Spleen (tissue), 11 donors: Measurements from ENCODE around the gene PDGFA. TPM values are rescaled to one million over a fixed set of nuclear protein-coding genes. Genes with fewer than 3 reads are reported as not detected.

Source experiments
- DNase-seq: peaks from one replicate; pipeline ENCODE4 v3.0.0-alpha.2; 2020
- H3K27ac ChIP-seq, 8 donors: fragments of 200-600 bp; sonication (generic) in 7 of 8; 1 replicate in 4 of 8; 2 replicates in 4 of 8; pipeline versions ENCODE4 v1.5.0 to v1.8.0; 2016 to 2021; ENCODE audit warnings: inconsistent platforms in 4 of 8, mild to moderate bottlenecking in 4 of 8, moderate library complexity in 1 of 8
- H3K27me3 ChIP-seq, 7 donors: fragments of 200-600 bp; sonication (generic) in 6 of 7; replicated peaks in 1 of 7; 1 replicate in 4 of 7; 2 replicates in 3 of 7; pipeline versions ENCODE4 v1.5.0 to v1.8.0; 2016 to 2021; ENCODE audit warnings: inconsistent platforms in 3 of 7, mild to moderate bottlenecking in 1 of 7
- H3K36me3 ChIP-seq, 6 donors: fragments of 200-600 bp; sonication (generic) in 5 of 6; 1 replicate in 4 of 6; 2 replicates in 2 of 6; pipeline versions ENCODE4 v1.5.0 to v1.8.0; 2016 to 2021; ENCODE audit warnings: inconsistent platforms in 2 of 6
- H3K4me1 ChIP-seq, 6 donors: fragments of 200-600 bp; sonication (generic) in 5 of 6; 1 replicate in 3 of 6; 2 replicates in 3 of 6; pipeline versions ENCODE4 v1.5.0 to v1.8.0; 2016 to 2021; ENCODE audit warnings: inconsistent platforms in 3 of 6
- H3K4me3 ChIP-seq, 8 donors: fragments of 200-600 bp; sonication (generic) in 7 of 8; 1 replicate in 4 of 8; 2 replicates in 4 of 8; pipeline versions ENCODE4 v1.5.0 to v1.8.0; 2016 to 2021; ENCODE audit warnings: inconsistent platforms in 4 of 8, mild to moderate bottlenecking in 4 of 8, moderate library complexity in 2 of 8
- H3K9me3 ChIP-seq, 8 donors: fragments of 200-600 bp; sonication (generic) in 7 of 8; 1 replicate in 4 of 8; 2 replicates in 4 of 8; pipeline versions ENCODE4 v1.5.0 to v1.8.0; 2016 to 2021; ENCODE audit warnings: inconsistent platforms in 4 of 8
- CTCF ChIP-seq, 11 experiments: fragments of 200-600 bp in 7 of 11; fragments of 450-650 bp in 4 of 11; sonication (generic) in 4 of 11; IDR thresholded peaks in 8 of 11; conservative IDR thresholded peaks in 3 of 11; 1 replicate in 7 of 11; 2 replicates in 4 of 11; pipeline versions ENCODE4 v1.4.0 to v1.8.0; 2016 to 2021; ENCODE audit warnings: antibody characterized with exemption in 11 of 11, inconsistent platforms in 4 of 11, mild to moderate bottlenecking in 1 of 11
- POLR2A ChIP-seq, 3 donors: fragments of 450-650 bp; IDR thresholded peaks; one replicate each; pipeline ENCODE4 v1.5.1; 2017; ENCODE audit warnings: antibody characterized with exemption in 3 of 3, mild to moderate bottlenecking in 1 of 3
- POLR2AphosphoS5 ChIP-seq, 3 donors: sonication (generic); formaldehyde crosslinking; IDR thresholded peaks; one replicate each; pipeline ENCODE4 v1.5.1; 2017; ENCODE audit warnings: antibody characterized with exemption in 3 of 3
- WGBS, 5 donors: extraction: QIAGEN DNeasy Blood & Tissue Kit in 3 of 5; methylation state at CpG; one replicate each; pipeline versions ENCODE4 v1.1.5 to v1.1.7; 2013 to 2018; 5-methylcytosine and 5-hydroxymethylcytosine counted together
- intact Hi-C: fragments of 100-400 bp; cut with DNase I; formaldehyde crosslinking; loops from one replicate; pipeline ENCODE4 v1.15.0; 2023; ENCODE audit warnings: low total_unique reads
- polyA plus RNA-seq, 3 donors: library from polyadenylated mRNA; stranded (reverse); fragments of 200-250 nt; gene quantifications; one replicate each; pipeline ENCODE4 v1.2.1, GENCODE V29; 2013
- total RNA-seq, 7 donors: library from RNA; depleted of rRNA in 3 of 7; stranded (reverse); fragments of >200 nt in 3 of 7; fragmentation: NEBNext Ultra II Directional in 4 of 7; extraction: Animal tissue kit (Norgen Biotek cat#: 25700) in 4 of 7; gene quantifications; one replicate each; pipeline versions ENCODE4 v1.1.0 to v1.2.1, GENCODE V29; 2016 to 2021
- donor health status: healthy with polysubstance abuse.
- donor health status: DM: no; HTN: no; CAD: no; lungs with moderate emphysema.
- donor health status: DM: no; HTN: no; CAD: no.
- donor health status: Bipolar disorder and iron deficiency.
- donor health status: healthy.
- donor health status: DM: no; HTN: no; CAD: no.
- donor health status: DM: yes; HTN: yes; CAD: no.

Gene PDGFA
- total and polyA plus RNA-seq, 10 donors = 6.1 to 49.5 (median 19.9) TPM

- intact Hi-C loops = no loop called here
- Histone ChIP-seq H3K9me3 (no peaks in the 10 kb centered on the region), H3K27me3 (no peaks in the 10 kb centered on the region), H3K4me1 (no peaks in the 10 kb centered on the region), H3K36me3 (peaks cover 0 to 58% (median 16%) of the 10 kb centered on the region in 6 donors), H3K4me3 (no peak overlapping the region), H3K27ac (no peak overlapping the region)
- DNase-seq = peak; percentile 68
- WGBS, 5 donors = 67 to 78% (median 74%) methylated on average over 24 of the region's 24 CpGs
- TF ChIP-seq POLR2AphosphoS5 (IDR thresholded peaks at IDR 0.05) (no peak), CTCF (IDR thresholded peaks at IDR 0.05 in 8 of 11, conservative IDR thresholded peaks at IDR 0.05 in 3 of 11) (no peak), POLR2A (IDR thresholded peaks at IDR 0.05) (no peak)
Measured at GRCh38 chr7:496528-497295, 22.9 kb downstream of the PDGFA start.

- no peak overlapping the region for H3K4me3 ChIP-seq
- 67 to 84% (median 78%) methylated on average over 18 of the region's 18 CpGs for WGBS, 5 donors
- H3K36me3 ChIP-seq = peaks cover 0 to 49% (median 12%) of the 10 kb centered on the region in 6 donors
- H3K27me3 ChIP-seq = no peaks in the 10 kb centered on the region
- intact Hi-C loops = no loop called here
- TF ChIP-seq CTCF (IDR thresholded peaks at IDR 0.05 in 8 of 11, conservative IDR thresholded peaks at IDR 0.05 in 3 of 11) = no peak
- peak in 1 of 3 donors; percentile 23 for TF ChIP-seq POLR2AphosphoS5 (IDR thresholded peaks at IDR 0.05)
- no peak overlapping the region for H3K27ac ChIP-seq
- H3K9me3 ChIP-seq = no peaks in the 10 kb centered on the region
- peak; percentile 45 for DNase-seq
- no peaks in the 10 kb centered on the region for H3K4me1 ChIP-seq
Measured at GRCh38 chr7:495761-496321, 23.8 kb downstream of the PDGFA start.

GRCh38 chr7:495326-495725, 24.3 kb downstream of the PDGFA start:
- 84 to 94% (median 89%) methylated on average over 5 to 9 of the region's 9 CpGs for WGBS, 5 donors
- no peaks in the 10 kb centered on the region for H3K9me3 ChIP-seq
- no peaks in the 10 kb centered on the region for H3K27me3 ChIP-seq
- TF ChIP-seq POLR2A (IDR thresholded peaks at IDR 0.05) (no peak), CTCF (IDR thresholded peaks at IDR 0.05 in 8 of 11, conservative IDR thresholded peaks at IDR 0.05 in 3 of 11) (no peak), POLR2AphosphoS5 (IDR thresholded peaks at IDR 0.05) (no peak)
- peak; percentile 55 for DNase-seq
- H3K4me3 ChIP-seq = no peak overlapping the region
- no peaks in the 10 kb centered on the region for H3K4me1 ChIP-seq
- intact Hi-C loops = no loop called here
- H3K27ac ChIP-seq = no peak overlapping the region
- H3K36me3 ChIP-seq = peaks cover 0 to 44% (median 9%) of the 10 kb centered on the region in 6 donors

- 69 to 91% (median 81%) methylated on average over 2 to 6 of the region's 6 CpGs for WGBS, 5 donors
- TF ChIP-seq POLR2AphosphoS5 (IDR thresholded peaks at IDR 0.05) (peak in 1 of 3 donors; percentile 15), CTCF (IDR thresholded peaks at IDR 0.05 in 8 of 11, conservative IDR thresholded peaks at IDR 0.05 in 3 of 11) (no peak)
- H3K9me3 ChIP-seq = no peaks in the 10 kb centered on the region
- no peak overlapping the region for H3K27ac ChIP-seq
- H3K4me1 ChIP-seq = no peaks in the 10 kb centered on the region
- no peak overlapping the region for H3K4me3 ChIP-seq
- H3K27me3 ChIP-seq = no peaks in the 10 kb centered on the region
- intact Hi-C loops = no loop called here
- H3K36me3 ChIP-seq = peaks cover 0 to 40% (median 7%) of the 10 kb centered on the region in 6 donors
- peak; percentile 53 for DNase-seq
Measured at GRCh38 chr7:494906-495305, 24.7 kb downstream of the PDGFA start.
